SK-N-SH (cell line): ENCODE results near the gene RPS6KA2. TPM values are rescaled to one million over a fixed set of nuclear protein-coding genes. Genes with fewer than 3 reads are reported as not detected.
A peak's percentile ranks its signal among the peaks of the same experiment; 100 is the strongest.

Experiments
- CTCF ChIA-PET: fragments of 300-600, 350-600 bp; formaldehyde crosslinking; extraction: SDS; loops from one replicate; lab custom pipeline; 2021; lab: Yijun Ruan, JAX
- POLR2A ChIA-PET: fragments of 350-600 bp; sonication (Branson Sonifier 250); formaldehyde crosslinking; extraction: SDS; loops from one replicate; lab custom pipeline; 2020; ENCODE audit warnings: antibody characterized with exemption, inconsistent platforms; lab: Yijun Ruan, JAX
- DNase-seq: peaks from one replicate; pipeline ENCODE4 v3.0.0; 2012
- H2AFZ ChIP-seq: fragments of 200-600 bp; sonication (generic); 2 replicates; pipeline ENCODE4 v1.8.1; 2016; ENCODE audit warnings: antibody characterized with exemption, mild to moderate bottlenecking, low read depth
- H3F3A ChIP-seq: fragments of 200-600 bp; sonication (generic); replicated peaks from 2 replicates; pipeline ENCODE3; 2016; ENCODE audit warnings: antibody characterized with exemption, mild to moderate bottlenecking; ENCODE audit not compliant: insufficient read depth
- H3K27ac ChIP-seq, 2 experiments: fragments of 200-500 bp in 1 of 2; fragments of 200-600 bp in 1 of 2; sonication (Bioruptor generic) in 1 of 2; sonication (generic), shearing (Covaris generic) in 1 of 2; 2 replicates each; pipeline versions ENCODE4 v1.5.1 to v1.6.1; 2014 to 2016; ENCODE audit warnings: low read depth in 2 of 2, inconsistent platforms in 1 of 2, low read length in 1 of 2, mild to moderate bottlenecking in 1 of 2, mixed read lengths in 1 of 2
- H3K27me3 ChIP-seq: fragments of 200-600 bp; sonication (generic), shearing (Covaris generic); 2 replicates; pipeline ENCODE4 v1.6.1; 2016; ENCODE audit warnings: mixed run types; ENCODE audit not compliant: insufficient read depth
- H3K36me3 ChIP-seq, 2 experiments: fragments of 200-500 bp in 1 of 2; fragments of 200-600 bp in 1 of 2; sonication (Bioruptor generic) in 1 of 2; sonication (generic) in 1 of 2; replicated peaks in 1 of 2; 2 replicates each; pipeline versions ENCODE3 to v1.5.1; 2014 to 2016; ENCODE audit warnings: low read length in 1 of 2, mild to moderate bottlenecking in 1 of 2; ENCODE audit not compliant: insufficient read depth in 2 of 2, control insufficient read depth in 1 of 2
- H3K4me1 ChIP-seq, 2 experiments: fragments of 200-500 bp in 1 of 2; fragments of 200-600 bp in 1 of 2; sonication (Bioruptor generic) in 1 of 2; sonication (generic), shearing (Covaris generic) in 1 of 2; 2 replicates each; pipeline versions ENCODE4 v1.5.1 to v1.6.1; 2014 to 2016; ENCODE audit warnings: low read depth in 1 of 2, low read length in 1 of 2, mixed run types in 1 of 2; ENCODE audit not compliant: insufficient read depth in 2 of 2, control insufficient read depth in 1 of 2
- H3K4me2 ChIP-seq: fragments of 200-600 bp; sonication (generic), shearing (Covaris generic); 2 replicates; pipeline ENCODE4 v1.6.1; 2017; ENCODE audit warnings: mixed run types
- H3K4me3 ChIP-seq, 2 experiments: fragments of 200-500 bp in 1 of 2; fragments of 200-600 bp in 1 of 2; sonication (Bioruptor generic) in 1 of 2; sonication (generic), shearing (Covaris generic) in 1 of 2; 2 replicates each; pipeline versions ENCODE4 v1.5.1 to v1.8.1; 2014 to 2016; ENCODE audit warnings: low read depth in 2 of 2, inconsistent platforms in 1 of 2, low read length in 1 of 2, mild to moderate bottlenecking in 1 of 2, mixed read lengths in 1 of 2, moderate library complexity in 1 of 2
- H3K79me2 ChIP-seq: fragments of 200-600 bp; sonication (generic); 2 replicates; pipeline ENCODE4 v1.8.1; 2017; ENCODE audit warnings: mild to moderate bottlenecking; ENCODE audit not compliant: insufficient read depth
- H3K9ac ChIP-seq: fragments of 200-600 bp; sonication (generic); 2 replicates; pipeline ENCODE4 v1.6.1; 2017; ENCODE audit warnings: mixed run types
- H3K9me2 ChIP-seq: fragments of 200-600 bp; sonication (generic); 2 replicates; pipeline ENCODE4 v1.6.1; 2017; ENCODE audit warnings: mixed run types
- H3K9me3 ChIP-seq: fragments of 200-600 bp; sonication (generic); 2 replicates; pipeline ENCODE4 v1.6.1; 2017; ENCODE audit warnings: mixed run types, mild to moderate bottlenecking, moderate library complexity
- H4K20me1 ChIP-seq: fragments of 200-600 bp; sonication (generic); 2 replicates; pipeline ENCODE4 v1.6.1; 2017; ENCODE audit warnings: mild to moderate bottlenecking, mixed run types; ENCODE audit not compliant: insufficient read depth
- ELF1 ChIP-seq: IDR thresholded peaks from 2 replicates; pipeline ENCODE4 v1.4.0; 2012
- EP300 ChIP-seq, 2 experiments: IDR thresholded peaks; 2 replicates each; pipeline versions ENCODE4 v1.4.0 to v1.6.1; 2012; ENCODE audit warnings: borderline replicate concordance in 1 of 2, low read depth in 1 of 2, low read length in 1 of 2
- EZH2phosphoT487 ChIP-seq: fragments of 200-600 bp; sonication (generic); IDR thresholded peaks from 2 replicates; pipeline ENCODE4 v1.6.1; 2017; ENCODE audit warnings: low read depth, mixed run types, mild to moderate bottlenecking, antibody characterized with exemption, moderate library complexity, borderline replicate concordance
- FOSL2 ChIP-seq: IDR thresholded peaks from 2 replicates; pipeline ENCODE4 v1.4.0; 2012; ENCODE audit warnings: low read depth, mild to moderate bottlenecking, moderate library complexity, borderline replicate concordance
- GABPA ChIP-seq: IDR thresholded peaks from 2 replicates; pipeline ENCODE4 v1.4.0; 2012; ENCODE audit warnings: low read depth, mild to moderate bottlenecking
- JUND ChIP-seq: IDR thresholded peaks from 2 replicates; pipeline ENCODE4 v1.4.0; 2012
- NFIC ChIP-seq: IDR thresholded peaks from 2 replicates; pipeline ENCODE4 v1.4.0; 2012; ENCODE audit warnings: borderline replicate concordance
- PBX3 ChIP-seq: IDR thresholded peaks from 2 replicates; pipeline ENCODE4; 2012
- POLR2AphosphoS5 ChIP-seq: IDR thresholded peaks from 2 replicates; pipeline ENCODE4 v1.6.1; 2012; ENCODE audit warnings: low read depth, low read length
- RAD21 ChIP-seq: IDR thresholded peaks from 2 replicates; pipeline ENCODE4 v1.6.1; 2012; ENCODE audit warnings: mild to moderate bottlenecking, low read length
- RXRA ChIP-seq: IDR thresholded peaks from 2 replicates; pipeline ENCODE4 v1.4.0; 2012; ENCODE audit warnings: low read depth, mild to moderate bottlenecking, borderline replicate concordance
- SIN3A ChIP-seq: IDR thresholded peaks from 2 replicates; pipeline ENCODE4 v1.6.1; 2012; ENCODE audit warnings: low read depth, mild to moderate bottlenecking, low read length, moderate library complexity, borderline replicate concordance
- SMC3 ChIP-seq: IDR thresholded peaks from 2 replicates; pipeline ENCODE4 v1.6.1; 2012; ENCODE audit warnings: low read depth, low read length, improper control_type of control experiment
- TAF1 ChIP-seq: IDR thresholded peaks from 2 replicates; pipeline ENCODE4 v1.6.1; 2012; ENCODE audit warnings: low read depth, mild to moderate bottlenecking, low read length, moderate library complexity, borderline replicate concordance
- TCF12 ChIP-seq: IDR thresholded peaks from 2 replicates; pipeline ENCODE4 v1.4.0; 2012
- TEAD4 ChIP-seq: IDR thresholded peaks from 2 replicates; pipeline ENCODE4 v1.4.0; 2012; ENCODE audit warnings: mild to moderate bottlenecking, borderline replicate concordance; ENCODE audit not compliant: insufficient read depth
- WGBS: methylation state at CpG from one replicate; pipeline ENCODE4 v1.1.6; 2017; ENCODE audit warnings: low lambda C conversion rate; 5-methylcytosine and 5-hydroxymethylcytosine counted together
- polyA plus RNA-seq, 3 experiments: library from polyadenylated mRNA; depleted of rRNA; stranded (reverse); fragments of >200 nt; gene quantifications; 2 replicates each; pipeline ENCODE4 v1.2.3, GENCODE V29; 2012
- TF ChIP-seq, protein P1 (sequence below): IDR thresholded peaks from 2 replicates; pipeline ENCODE4 v1.6.1; 2012; ENCODE audit warnings: mild to moderate bottlenecking, low read depth, low read length, moderate library complexity
- TF ChIP-seq, protein P2 (sequence below): fragments of 150-350 bp; IDR thresholded peaks from 2 replicates; pipeline ENCODE4 v1.6.1; 2017; ENCODE audit warnings: antibody characterized with exemption, low read length, low read depth, borderline replicate concordance
- TF ChIP-seq, protein P3 (sequence below): IDR thresholded peaks from 2 replicates; pipeline ENCODE4 v1.4.0; 2012; ENCODE audit warnings: low read depth

Gene RPS6KA2
- polyA plus RNA-seq, 1 of the 3 experiments (the other 2 are of a cell fraction), result 59.5 TPM

- Histone ChIP-seq H3K27me3 (no peaks in the 10 kb centered on the region), H2AFZ (no peak overlapping the region), H3K27ac (peak overlapping the region; percentile 45 to 63), H3K79me2 (no peaks in the 10 kb centered on the region), H3K4me2 (no peak overlapping the region)
- CTCF ChIA-PET, result interaction anchor here (1.3 to 1.5 kb wide), 2 partner anchors 10 to 308 kb away, joined by 4 read pairs; no protein-coding TSS in a partner anchor
- no peak for DNase-seq
- TF ChIP-seq RXRA, result no peak
- no peak for TF ChIP-seq ELF1
- TF ChIP-seq, protein P1, sequence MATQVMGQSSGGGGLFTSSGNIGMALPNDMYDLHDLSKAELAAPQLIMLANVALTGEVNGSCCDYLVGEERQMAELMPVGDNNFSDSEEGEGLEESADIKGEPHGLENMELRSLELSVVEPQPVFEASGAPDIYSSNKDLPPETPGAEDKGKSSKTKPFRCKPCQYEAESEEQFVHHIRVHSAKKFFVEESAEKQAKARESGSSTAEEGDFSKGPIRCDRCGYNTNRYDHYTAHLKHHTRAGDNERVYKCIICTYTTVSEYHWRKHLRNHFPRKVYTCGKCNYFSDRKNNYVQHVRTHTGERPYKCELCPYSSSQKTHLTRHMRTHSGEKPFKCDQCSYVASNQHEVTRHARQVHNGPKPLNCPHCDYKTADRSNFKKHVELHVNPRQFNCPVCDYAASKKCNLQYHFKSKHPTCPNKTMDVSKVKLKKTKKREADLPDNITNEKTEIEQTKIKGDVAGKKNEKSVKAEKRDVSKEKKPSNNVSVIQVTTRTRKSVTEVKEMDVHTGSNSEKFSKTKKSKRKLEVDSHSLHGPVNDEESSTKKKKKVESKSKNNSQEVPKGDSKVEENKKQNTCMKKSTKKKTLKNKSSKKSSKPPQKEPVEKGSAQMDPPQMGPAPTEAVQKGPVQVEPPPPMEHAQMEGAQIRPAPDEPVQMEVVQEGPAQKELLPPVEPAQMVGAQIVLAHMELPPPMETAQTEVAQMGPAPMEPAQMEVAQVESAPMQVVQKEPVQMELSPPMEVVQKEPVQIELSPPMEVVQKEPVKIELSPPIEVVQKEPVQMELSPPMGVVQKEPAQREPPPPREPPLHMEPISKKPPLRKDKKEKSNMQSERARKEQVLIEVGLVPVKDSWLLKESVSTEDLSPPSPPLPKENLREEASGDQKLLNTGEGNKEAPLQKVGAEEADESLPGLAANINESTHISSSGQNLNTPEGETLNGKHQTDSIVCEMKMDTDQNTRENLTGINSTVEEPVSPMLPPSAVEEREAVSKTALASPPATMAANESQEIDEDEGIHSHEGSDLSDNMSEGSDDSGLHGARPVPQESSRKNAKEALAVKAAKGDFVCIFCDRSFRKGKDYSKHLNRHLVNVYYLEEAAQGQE, result no peak
- no peak for TF ChIP-seq RAD21
- TF ChIP-seq, protein P2, sequence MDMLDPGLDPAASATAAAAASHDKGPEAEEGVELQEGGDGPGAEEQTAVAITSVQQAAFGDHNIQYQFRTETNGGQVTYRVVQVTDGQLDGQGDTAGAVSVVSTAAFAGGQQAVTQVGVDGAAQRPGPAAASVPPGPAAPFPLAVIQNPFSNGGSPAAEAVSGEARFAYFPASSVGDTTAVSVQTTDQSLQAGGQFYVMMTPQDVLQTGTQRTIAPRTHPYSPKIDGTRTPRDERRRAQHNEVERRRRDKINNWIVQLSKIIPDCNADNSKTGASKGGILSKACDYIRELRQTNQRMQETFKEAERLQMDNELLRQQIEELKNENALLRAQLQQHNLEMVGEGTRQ, result no peak
- no peak for TF ChIP-seq GABPA
- TF ChIP-seq TAF1, result no peak
- TF ChIP-seq NFIC, result no peak
- no peak for TF ChIP-seq POLR2AphosphoS5
- TF ChIP-seq, all 33 proteins: peak for 0
- POLR2A ChIA-PET, result no interaction called here
- no peaks in the 10 kb centered on the region for H3K9me3 ChIP-seq
- 97% methylated on average over 8 of the region's 9 CpGs for WGBS
- H3K36me3 ChIP-seq, result peaks cover 25 to 49% of the 10 kb centered on the region in 2 experiments
- H3K9me2 ChIP-seq, result no peaks in the 10 kb centered on the region
- peaks cover 16% of the 10 kb centered on the region for H3F3A ChIP-seq
- H3K4me3 ChIP-seq, result no peak overlapping the region
- H4K20me1 ChIP-seq, result no peaks in the 10 kb centered on the region
- H3K9ac ChIP-seq, result no peak overlapping the region
- H3K4me1 ChIP-seq, result peaks cover 6 to 54% of the 10 kb centered on the region in 2 experiments; a peak in 3 of 4 replicates
These were observed 159.5 kb downstream of the RPS6KA2 start for GRCh38 chr6:166467436-166468000.

GRCh38 chr6:166466178-166467122 lies 160.6 kb downstream of the RPS6KA2 start:
- H2AFZ ChIP-seq, result no peak overlapping the region
- WGBS, result 22% methylated on average over 9 of the region's 9 CpGs
- peak overlapping the region; percentile 32; the same call in 1 of the 2 replicates for H3K4me2 ChIP-seq
- peak overlapping the region; percentile 39; the same call in 1 of the 2 replicates for H3K9ac ChIP-seq
- ChIA-PET POLR2A (no interaction called here), CTCF (interaction anchor here (0.8 to 2.8 kb wide), 5 partner anchors 9 to 309 kb away, joined by 3 to 7 read pairs (median 4); no protein-coding TSS in a partner anchor)
- no peaks in the 10 kb centered on the region for H4K20me1 ChIP-seq
- DNase-seq, result peak; percentile 55
- H3K4me3 ChIP-seq, result no peak overlapping the region
- H3K36me3 ChIP-seq, result peaks cover 25 to 48% of the 10 kb centered on the region in 2 experiments
- H3K9me2 ChIP-seq, result no peaks in the 10 kb centered on the region
- H3K79me2 ChIP-seq, result no peaks in the 10 kb centered on the region
- H3K9me3 ChIP-seq, result no peaks in the 10 kb centered on the region
- H3K27ac ChIP-seq, result peak overlapping the region; percentile 63 to 81
- peaks cover 16% of the 10 kb centered on the region for H3F3A ChIP-seq
- H3K27me3 ChIP-seq, result no peaks in the 10 kb centered on the region
- peaks cover 6 to 54% of the 10 kb centered on the region in 2 experiments; a peak in 3 of 4 replicates for H3K4me1 ChIP-seq
- peak; percentile 74 for TF ChIP-seq JUND
- TF ChIP-seq, protein P3, sequence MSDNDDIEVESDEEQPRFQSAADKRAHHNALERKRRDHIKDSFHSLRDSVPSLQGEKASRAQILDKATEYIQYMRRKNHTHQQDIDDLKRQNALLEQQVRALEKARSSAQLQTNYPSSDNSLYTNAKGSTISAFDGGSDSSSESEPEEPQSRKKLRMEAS, result peak; percentile 47
- TF ChIP-seq RXRA, result no peak
- TF ChIP-seq SMC3, result no peak
- TF ChIP-seq FOSL2, result peak; percentile 52
- no peak for TF ChIP-seq EZH2phosphoT487
- TF ChIP-seq SIN3A, result peak; percentile 55; the same call in 1 of the 2 replicates
- TF ChIP-seq TEAD4, result peak; percentile 84
- peak; percentile 13 to 58; a peak in 1 of 4 replicates for TF ChIP-seq EP300 (IDR thresholded peaks at IDR 0.05; ENCODE audit: borderline replicate concordance in 1 of 2, low read depth in 1 of 2, low read length in 1 of 2)
- peak; percentile 59; the same call in 1 of the 2 replicates for TF ChIP-seq TCF12
- peak; percentile 36; the same call in 1 of the 2 replicates for TF ChIP-seq NFIC
- TF ChIP-seq PBX3, result peak; percentile 97
- peak; percentile 29; the same call in 1 of the 2 replicates for TF ChIP-seq POLR2AphosphoS5
- TF ChIP-seq, all 33 proteins: peak for 10
